Stimulated activated CD4-positive, alpha-beta T cell treated with anti-CD3 and anti-CD28 coated beads, Interleukin-4, amount 100 ng/mL, for 4 hours (primary cell): Measurements from ENCODE around the gene BRCA1.
"Not testable (repeated sequence)": the region's sequence is repeated elsewhere in the genome, so short reads cannot be mapped to it uniquely, and the experiment has no call there.

ENCODE experiments used
- DNase-seq, 2 experiments: peaks; one replicate each; pipeline ENCODE4 v3.0.0-alpha.2; 2020

The BRCA1 gene

GRCh38 chr17:43000894-43001293 lies 124.3 kb downstream of the BRCA1 start:
- DNase-seq, result not testable (repeated sequence)

- no peak for DNase-seq
These were observed 126.1 kb downstream of the BRCA1 start for GRCh38 chr17:42999003-42999525.

GRCh38 chr17:42997984-42998938 lies 126.9 kb downstream of the BRCA1 start, which contains the start of gene RPL27:
Gene RPL27 (plus strand): TSS chr17:42998419. CDS start chr17:42998751, 332 bp downstream.
- peak; percentile 89 to 98 for DNase-seq

GRCh38 chr17:42997390-42997983 lies 127.7 kb downstream of the BRCA1 start:
- DNase-seq, result no peak
